Left renal cortex interstitium (tissue), 4 donors: ENCODE measurements around the gene SPDYC. TPM values are rescaled to one million over a fixed set of nuclear protein-coding genes. Genes with fewer than 3 reads are reported as not detected.

Source experiments
- DNase-seq, 4 donors: peaks; one replicate each; pipeline ENCODE4 v3.0.0-alpha.2; 2013; ENCODE audit warnings: low read depth in 4 of 4, low spot score in 2 of 4, missing footprints in 1 of 4
- polyA plus RNA-seq, 4 donors: library from polyadenylated mRNA; unstranded; fragments of 120-200 nt; gene quantifications; one replicate each; pipeline ENCODE4 v1.2.1, GENCODE V29; 2013; ENCODE audit not compliant: insufficient read length in 4 of 4

The SPDYC gene
- polyA plus RNA-seq, 4 donors: 0.16 TPM; not detected in 3

GRCh38 chr11:65204143-65204542 is 34.1 kb downstream of the SPDYC start:
- no peak for DNase-seq

- no peak for DNase-seq
These were observed 34.9 kb downstream of the SPDYC start for GRCh38 chr11:65204646-65205601.

- DNase-seq: no peak
These were observed 35.6 kb downstream of the SPDYC start for GRCh38 chr11:65205602-65205967.

- no peak for DNase-seq
These were observed 36.4 kb downstream of the SPDYC start for GRCh38 chr11:65206441-65206841.

GRCh38 chr11:65206901-65207300 is 36.9 kb downstream of the SPDYC start:
- DNase-seq: no peak

GRCh38 chr11:65207918-65208784 is 38.1 kb downstream of the SPDYC start:
- DNase-seq: no peak

GRCh38 chr11:65208785-65209710 is 39.0 kb downstream of the SPDYC start:
- DNase-seq: no peak

GRCh38 chr11:65209711-65210360 is 39.8 kb downstream of the SPDYC start:
- no peak for DNase-seq

GRCh38 chr11:65210361-65210731 is 40.3 kb downstream of the SPDYC start:
- no peak for DNase-seq

GRCh38 chr11:65210748-65211147 is 40.7 kb downstream of the SPDYC start:
- DNase-seq: no peak

GRCh38 chr11:65211293-65212105 is 41.5 kb downstream of the SPDYC start:
- no peak for DNase-seq

- no peak for DNase-seq
These were observed 42.3 kb downstream of the SPDYC start for GRCh38 chr11:65212226-65212801.

GRCh38 chr11:65213322-65214211 is 43.5 kb downstream of the SPDYC start:
- DNase-seq: peak in 1 of 4 donors; percentile 19

- no peak for DNase-seq
These were observed 44.3 kb downstream of the SPDYC start for GRCh38 chr11:65214212-65214845.

- DNase-seq: no peak
These were observed 45.5 kb downstream of the SPDYC start for GRCh38 chr11:65215441-65216076.

- DNase-seq: no peak
These were observed 46.8 kb downstream of the SPDYC start for GRCh38 chr11:65216830-65217229.
